HepG2 (cell line): ENCODE measurements around the gene COQ8B. TPM values are rescaled to one million over a fixed set of nuclear protein-coding genes. Genes with fewer than 3 reads are reported as not detected.

ENCODE experiments used
- ATAC-seq: fragments of 200-7000 bp; cut with Tn5 transposase; 3 replicates; pipeline ENCODE4 v1.9.1; 2020; ENCODE audit warnings: mild to moderate bottlenecking, moderate library complexity
- BruUV-seq: library from RNA; stranded (reverse); fragments of 400-500 nt; replicated peaks from 2 replicates; lab custom pipeline; 2021; lab: Mats Ljungman, UMichigan
- CTCF ChIA-PET: fragments of 300-600 bp; formaldehyde crosslinking; extraction: SDS; loops from one replicate; lab custom pipeline; 2021; ENCODE audit warnings: low total read pairs, inconsistent platforms, low intra/inter-chr PET ratio; lab: Yijun Ruan, JAX
- POLR2A ChIA-PET: fragments of 350-600 bp; sonication (Branson Sonifier 250); formaldehyde crosslinking; loops from one replicate; lab custom pipeline; 2020; ENCODE audit warnings: antibody characterized with exemption, inconsistent platforms; lab: Yijun Ruan, JAX
- DNase-seq: peaks from one replicate; pipeline ENCODE4 v3.0.0-alpha.2; 2015; ENCODE audit warnings: low spot score
- FAIRE-seq: peaks from 3 replicates; lab custom pipeline; 2011; peaks lifted over from hg19 to GRCh38; lab: Jason Lieb, UNC
- H2AFZ ChIP-seq: one replicate; pipeline ENCODE4 v1.6.1; 2011; ENCODE audit warnings: low read length, inconsistent platforms
- H3K27ac ChIP-seq: fragments of 300-600 bp; 3 replicates; pipeline ENCODE4 v1.8.0; 2011; ENCODE audit warnings: mixed run types, mild to moderate bottlenecking, mixed read lengths, low read length, inconsistent platforms; ENCODE audit not compliant: insufficient read depth; ENCODE audit errors: extremely low read length
- H3K27me3 ChIP-seq, 2 experiments: fragments of 200-600 bp in 1 of 2; 2 replicates in 1 of 2; 3 replicates in 1 of 2; pipeline versions ENCODE4 v1.6.0 to v1.8.0; 2011; ENCODE audit warnings: low read length in 2 of 2, mild to moderate bottlenecking in 2 of 2, moderate library complexity in 2 of 2, inconsistent platforms in 1 of 2; ENCODE audit not compliant: insufficient read depth in 2 of 2, control insufficient read depth in 1 of 2
- H3K36me3 ChIP-seq, 2 experiments: fragments of 200-600 bp in 1 of 2; replicated peaks in 1 of 2; 2 replicates in 1 of 2; 3 replicates in 1 of 2; pipeline versions ENCODE4 v1.5.1 to v1.8.0; 2011; ENCODE audit warnings: low read length in 2 of 2, inconsistent platforms in 1 of 2; ENCODE audit not compliant: insufficient read depth in 2 of 2, control insufficient read depth in 1 of 2
- H3K4me1 ChIP-seq: 2 replicates; pipeline ENCODE4 v1.5.1; 2012; ENCODE audit warnings: low read length, inconsistent platforms; ENCODE audit not compliant: insufficient read depth
- H3K4me2 ChIP-seq: 2 replicates; pipeline ENCODE4 v1.6.0; 2011; ENCODE audit warnings: low read depth, low read length, inconsistent platforms
- H3K4me3 ChIP-seq, 3 experiments: fragments of 200-600 bp in 1 of 3; sonication (generic), shearing (Covaris generic) in 1 of 3; replicated peaks in 1 of 3; 2 replicates each; pipeline ENCODE4 v1.5.1; 2011 to 2016; ENCODE audit warnings: low read length in 3 of 3, inconsistent platforms in 2 of 3, low read depth in 2 of 3, mild to moderate bottlenecking in 2 of 3, control low read depth in 1 of 3, mixed read lengths in 1 of 3; ENCODE audit not compliant: insufficient read depth in 1 of 3
- H3K79me2 ChIP-seq: one replicate; pipeline ENCODE4 v1.6.1; 2011; ENCODE audit warnings: low read length, inconsistent platforms; ENCODE audit not compliant: insufficient read depth
- H3K9ac ChIP-seq: 2 replicates; pipeline ENCODE4 v1.6.0; 2011; ENCODE audit warnings: mild to moderate bottlenecking, low read depth, low read length, inconsistent platforms; ENCODE audit not compliant: insufficient read depth
- H3K9me3 ChIP-seq: 2 replicates; pipeline ENCODE4 v1.5.1; 2012; ENCODE audit warnings: mild to moderate bottlenecking, low read length
- H4K20me1 ChIP-seq: 2 replicates; pipeline ENCODE4 v1.6.0; 2011; ENCODE audit warnings: inconsistent platforms, mild to moderate bottlenecking, low read length, moderate library complexity; ENCODE audit not compliant: insufficient read depth
- ARNTL ChIP-seq: sonication (generic); formaldehyde crosslinking; IDR thresholded peaks from 2 replicates; pipeline ENCODE4 v1.4.0; 2020; ENCODE audit warnings: mild to moderate bottlenecking, missing genetic modification reagents
- FIP1L1 ChIP-seq: fragments of 200-400 bp; formaldehyde crosslinking; IDR thresholded peaks from 2 replicates; pipeline ENCODE4 v1.6.1; 2018; ENCODE audit warnings: low read depth, mild to moderate bottlenecking, low read length, moderate library complexity, borderline replicate concordance; ENCODE audit not compliant: insufficient read depth
- FOXP1 ChIP-seq, 2 experiments: fragments of 450-650 bp in 1 of 2; IDR thresholded peaks; 2 replicates each; pipeline ENCODE4 v1.6.1; 2017 to 2018; ENCODE audit warnings: antibody characterized with exemption in 1 of 2
- GPN1 ChIP-seq: sonication (generic); formaldehyde crosslinking; IDR thresholded peaks from 2 replicates; pipeline ENCODE4 v1.5.1; 2020; ENCODE audit warnings: missing genetic modification reagents, borderline replicate concordance
- HCFC1 ChIP-seq: fragments of 150-350 bp; IDR thresholded peaks from 2 replicates; pipeline ENCODE4 v1.6.1; 2014; ENCODE audit warnings: low read depth, low read length
- HES4 ChIP-seq: sonication (generic); formaldehyde crosslinking; IDR thresholded peaks from 2 replicates; pipeline ENCODE4 v1.9.0; 2021; ENCODE audit warnings: mild to moderate bottlenecking, missing genetic modification reagents, borderline replicate concordance
- KDM6A ChIP-seq: IDR thresholded peaks from 2 replicates; pipeline ENCODE4 v1.6.1; 2016; ENCODE audit warnings: low read depth
- MYNN ChIP-seq: sonication (generic); formaldehyde crosslinking; IDR thresholded peaks from 2 replicates; pipeline ENCODE4 v1.4.0; 2020; ENCODE audit warnings: mild to moderate bottlenecking, low read depth, missing genetic modification reagents
- NR0B2 ChIP-seq: sonication (generic); formaldehyde crosslinking; IDR thresholded peaks from 2 replicates; pipeline ENCODE4 v1.4.0; 2020; ENCODE audit warnings: mild to moderate bottlenecking, missing genetic modification reagents
- PAF1 ChIP-seq: IDR thresholded peaks from 2 replicates; pipeline ENCODE4 v1.6.1; 2016; ENCODE audit warnings: missing genetic modification reagents, missing compliant biosample characterization
- SIN3B ChIP-seq: fragments of 150-350 bp; IDR thresholded peaks from 2 replicates; pipeline ENCODE4 v1.6.1; 2014; ENCODE audit warnings: low read length
- SMARCE1 ChIP-seq: fragments of 450-650 bp; IDR thresholded peaks from 2 replicates; pipeline ENCODE4 v1.6.1; 2017; ENCODE audit warnings: borderline replicate concordance
- USF2 ChIP-seq, 2 experiments: sonication (generic) in 1 of 2; formaldehyde crosslinking in 1 of 2; IDR thresholded peaks; 2 replicates each; pipeline versions ENCODE4 v1.5.1 to v1.6.1; 2011 to 2020; ENCODE audit warnings: borderline replicate concordance in 1 of 2, low read depth in 1 of 2, low read length in 1 of 2, mild to moderate bottlenecking in 1 of 2, missing genetic modification reagents in 1 of 2, moderate library complexity in 1 of 2
- ZGPAT ChIP-seq: IDR thresholded peaks from 2 replicates; pipeline ENCODE4 v1.6.1; 2016; ENCODE audit warnings: mild to moderate bottlenecking
- ZNF10 ChIP-seq: sonication (generic); formaldehyde crosslinking; IDR thresholded peaks from 2 replicates; pipeline ENCODE4 v1.4.0; 2020; ENCODE audit warnings: mild to moderate bottlenecking, low read depth, missing genetic modification reagents, borderline replicate concordance
- ZNF543 ChIP-seq: sonication (generic); formaldehyde crosslinking; IDR thresholded peaks from 2 replicates; pipeline ENCODE4 v1.4.0; 2020; ENCODE audit warnings: mild to moderate bottlenecking, missing genetic modification reagents
- WGBS: methylation state at CpG from one replicate; pipeline ENCODE4 v1.1.6; 2017; ENCODE audit warnings: low lambda C conversion rate; 5-methylcytosine and 5-hydroxymethylcytosine counted together
- in situ Hi-C: cut with HindIII; loops from 2 replicates; pipeline ENCODE4 v1.10.0; 2017; ENCODE audit warnings: low pct_unique_long_range_greater_than_20kb; ENCODE audit not compliant: extremely low pct_ligation_motif_present
- intact Hi-C: fragments of 100-400 bp; cut with micrococcal nuclease; formaldehyde crosslinking; loops from one replicate; pipeline ENCODE4 v1.10.0; 2022; ENCODE audit not compliant: unreplicated experiment
- polyA plus RNA-seq, 8 experiments: library from polyadenylated mRNA; depleted of rRNA in 3 of 8; stranded (reverse) in 7 of 8; unstranded in 1 of 8; fragments of >200 nt; fragmentation: Illumina TruSeq in 4 of 8; extraction: Trizol in 4 of 8; gene quantifications; 2 replicates each; pipeline versions ENCODE4 v1.2.1 to v1.2.3, GENCODE V29; 2011 to 2016; ENCODE audit warnings: low read depth in 4 of 8, missing spikeins in 1 of 8, mixed read lengths in 1 of 8; ENCODE audit not compliant: insufficient read depth in 1 of 8
- total RNA-seq, 5 experiments: library from RNA; depleted of rRNA; stranded (reverse); fragments of >200 nt; fragmentation: Illumina TruSeq; extraction: Trizol; gene quantifications; 2 replicates each; pipeline ENCODE4 v1.2.3, GENCODE V29; 2016; ENCODE audit warnings: low read depth in 1 of 5
- TF ChIP-seq, protein P1 (sequence below): sonication (generic); formaldehyde crosslinking; IDR thresholded peaks from 2 replicates; pipeline ENCODE4 v1.9.0; 2022; ENCODE audit warnings: low read depth, missing genetic modification reagents
- TF ChIP-seq, protein P2 (sequence below): sonication (generic); formaldehyde crosslinking; IDR thresholded peaks from 2 replicates; pipeline ENCODE4 v1.4.0; 2020; ENCODE audit warnings: mild to moderate bottlenecking, missing genetic modification reagents

COQ8B gene
- total and polyA plus RNA-seq, 2 of the 13 experiments (the other 11 are each of a cell fraction or from before 2014, with no cell fraction given), result 12.3 to 17.2 TPM

DNA sequence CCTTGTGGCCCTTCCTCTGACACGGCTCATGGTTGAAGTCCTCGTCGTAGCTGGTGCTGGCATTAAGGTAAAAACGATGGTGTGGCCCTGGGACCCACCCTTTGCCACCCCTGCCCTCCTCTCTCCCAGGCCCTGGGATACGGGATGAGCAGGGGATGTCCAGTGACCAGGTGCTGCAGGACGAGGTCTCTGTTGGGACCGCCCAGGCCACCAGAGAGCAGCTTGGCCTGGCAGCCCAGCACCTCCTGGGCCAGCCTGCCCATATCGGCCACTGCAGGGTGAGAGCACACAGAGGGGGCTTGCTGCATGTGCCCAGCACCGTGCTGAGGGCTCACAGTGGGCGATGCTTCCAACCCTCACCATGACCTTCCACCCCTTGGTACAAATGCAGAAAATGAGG lies 27.2 kb upstream of the COQ8B start (continued):
- TF ChIP-seq, protein P1, sequence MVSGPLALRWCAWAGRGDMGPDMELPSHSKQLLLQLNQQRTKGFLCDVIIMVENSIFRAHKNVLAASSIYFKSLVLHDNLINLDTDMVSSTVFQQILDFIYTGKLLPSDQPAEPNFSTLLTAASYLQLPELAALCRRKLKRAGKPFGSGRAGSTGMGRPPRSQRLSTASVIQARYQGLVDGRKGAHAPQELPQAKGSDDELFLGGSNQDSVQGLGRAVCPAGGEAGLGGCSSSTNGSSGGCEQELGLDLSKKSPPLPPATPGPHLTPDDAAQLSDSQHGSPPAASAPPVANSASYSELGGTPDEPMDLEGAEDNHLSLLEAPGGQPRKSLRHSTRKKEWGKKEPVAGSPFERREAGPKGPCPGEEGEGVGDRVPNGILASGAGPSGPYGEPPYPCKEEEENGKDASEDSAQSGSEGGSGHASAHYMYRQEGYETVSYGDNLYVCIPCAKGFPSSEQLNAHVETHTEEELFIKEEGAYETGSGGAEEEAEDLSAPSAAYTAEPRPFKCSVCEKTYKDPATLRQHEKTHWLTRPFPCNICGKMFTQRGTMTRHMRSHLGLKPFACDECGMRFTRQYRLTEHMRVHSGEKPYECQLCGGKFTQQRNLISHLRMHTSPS (CRISPR knock-in tag), result no peak
- no peak for TF ChIP-seq ARNTL (CRISPR knock-in tag)
- no peak for TF ChIP-seq SMARCE1

GRCh38 chr19:40742886-40743285 lies 26.2 kb upstream of the COQ8B start:
- no peak overlapping the region for H2AFZ ChIP-seq
- no peak for ATAC-seq
- H3K4me3 ChIP-seq, result no peak overlapping the region
- H3K27ac ChIP-seq, result no peak overlapping the region
- 97% methylated on average over 8 of the region's 12 CpGs for WGBS
- no TSS peak for BruUV-seq
- no peaks in the 10 kb centered on the region for H3K79me2 ChIP-seq
- no peaks in the 10 kb centered on the region for H4K20me1 ChIP-seq
- CTCF ChIA-PET, result no interaction called here
- TF ChIP-seq PAF1 (CRISPR knock-in tag), result no peak
- no peak for TF ChIP-seq ZNF10 (CRISPR knock-in tag)
- TF ChIP-seq FIP1L1, result no peak
- no peak for TF ChIP-seq KDM6A (CRISPR knock-in tag)
- no peak for TF ChIP-seq SIN3B
- TF ChIP-seq USF2 (IDR thresholded peaks at IDR 0.05; ENCODE audit: low read depth, low read length), result no peak
- TF ChIP-seq USF2 (CRISPR knock-in tag; IDR thresholded peaks at IDR 0.05; ENCODE audit: borderline replicate concordance), result no peak
- no peak for TF ChIP-seq HCFC1
- no peak for TF ChIP-seq MYNN (CRISPR knock-in tag)
- no peak for TF ChIP-seq NR0B2 (CRISPR knock-in tag)
- no peak for TF ChIP-seq FOXP1 (IDR thresholded peaks at IDR 0.05)
- TF ChIP-seq FOXP1 (CRISPR knock-in tag; IDR thresholded peaks at IDR 0.05), result no peak
- TF ChIP-seq ZGPAT (CRISPR knock-in tag), result no peak
- no peak for TF ChIP-seq HES4
- TF ChIP-seq, protein P2, sequence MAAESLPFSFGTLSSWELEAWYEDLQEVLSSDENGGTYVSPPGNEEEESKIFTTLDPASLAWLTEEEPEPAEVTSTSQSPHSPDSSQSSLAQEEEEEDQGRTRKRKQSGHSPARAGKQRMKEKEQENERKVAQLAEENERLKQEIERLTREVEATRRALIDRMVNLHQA (CRISPR knock-in tag), result no peak
- TF ChIP-seq GPN1, result no peak
- TF ChIP-seq ZNF543 (CRISPR knock-in tag), result no peak
- TF ChIP-seq, all 625 proteins: peak for 0
- POLR2A ChIA-PET, result interaction anchor here (0.8 to 2.3 kb wide), 5 partner anchors 7 to 56 kb away, joined by 3 to 8 read pairs (median 4); partner anchors contain the start of genes ACTMAP, EGLN2 and RAB4B
- Histone ChIP-seq H3K4me1 (peaks cover 23% of the 10 kb centered on the region), H3K4me2 (no peak overlapping the region), H3K36me3 (peaks cover 0 to 17% of the 10 kb centered on the region in 2 experiments; a peak in 4 of 5 replicates), H3K27me3 (no peaks in the 10 kb centered on the region), H3K9ac (no peak overlapping the region), H3K9me3 (no peaks in the 10 kb centered on the region)
- FAIRE-seq (no peak), DNase-seq (no peak)
- in situ Hi-C loops (no loop called here), intact Hi-C loops (no loop called here)
